ENCODE data around the gene PCMTD2. TPM values are rescaled to one million over a fixed set of nuclear protein-coding genes. Genes with fewer than 3 reads are reported as not detected.

PCMTD2 gene
- total RNA-seq = 53.8 TPM
- 25.0 TPM for polyA plus RNA-seq (ENCODE audit: insufficient read depth, low read depth, low replicate concordance)
- long read RNA-seq, donor 1, transcript PCMTD2-203 (6 exons, 3,843 nt) = major isoform, 25 of 33 reads
- long read RNA-seq, donor 1, partial matches to known transcripts = 5 of 33 reads
- long read RNA-seq, donor 1, other reads (novel, unspliced or antisense) = 0 of 33 reads
- long read RNA-seq, donor 2, transcript PCMTD2-203 (6 exons, 3,843 nt) = major isoform, 15 of 27 reads
- long read RNA-seq, donor 2, partial matches to known transcripts = 11 of 27 reads
- long read RNA-seq, donor 2, other reads (novel, unspliced or antisense) = 0 of 27 reads
- long read RNA-seq, donor 3, transcript PCMTD2-203 (6 exons, 3,843 nt) = major isoform, 25 of 33 reads
- long read RNA-seq, donor 3, partial matches to known transcripts = 6 of 33 reads
- long read RNA-seq, donor 3, other reads (novel, unspliced or antisense) = 0 of 33 reads
- long read RNA-seq, donor 4, transcript PCMTD2-203 (6 exons, 3,843 nt) = major isoform, 13 of 21 reads
- long read RNA-seq, donor 4, partial matches to known transcripts = 7 of 21 reads
- long read RNA-seq, donor 4, other reads (novel, unspliced or antisense) = 0 of 21 reads
- long read RNA-seq, donor 5, partial matches to known transcripts = 0 of 2 reads
- long read RNA-seq, donor 5, other reads (novel, unspliced or antisense) = 0 of 2 reads
- long read RNA-seq, donor 6, transcript PCMTD2-203 (6 exons, 3,843 nt) = major isoform, 22 of 23 reads
- long read RNA-seq, donor 6, partial matches to known transcripts = 0 of 23 reads
- long read RNA-seq, donor 6, other reads (novel, unspliced or antisense) = 0 of 23 reads
- long read RNA-seq, donor 7, transcript PCMTD2-203 (6 exons, 3,843 nt) = major isoform, 44 of 61 reads
- long read RNA-seq, donor 7, partial matches to known transcripts = 8 of 61 reads
- long read RNA-seq, donor 7, other reads (novel, unspliced or antisense) = 7 of 61 reads
- long read RNA-seq, donor 8, transcript PCMTD2-203 (6 exons, 3,843 nt) = major isoform, 31 of 37 reads
- long read RNA-seq, donor 8, partial matches to known transcripts = 6 of 37 reads
- long read RNA-seq, donor 8, other reads (novel, unspliced or antisense) = 0 of 37 reads
- long read RNA-seq, donor 9, transcript PCMTD2-203 (6 exons, 3,843 nt) = major isoform, 11 of 11 reads
- long read RNA-seq, donor 9, partial matches to known transcripts = 0 of 11 reads
- long read RNA-seq, donor 9, other reads (novel, unspliced or antisense) = 0 of 11 reads
- long read RNA-seq, donor 10, transcript PCMTD2-203 (6 exons, 3,843 nt) = major isoform, 15 of 25 reads
- long read RNA-seq, donor 10, partial matches to known transcripts = 9 of 25 reads
- long read RNA-seq, donor 10, other reads (novel, unspliced or antisense) = 0 of 25 reads

DNA sequence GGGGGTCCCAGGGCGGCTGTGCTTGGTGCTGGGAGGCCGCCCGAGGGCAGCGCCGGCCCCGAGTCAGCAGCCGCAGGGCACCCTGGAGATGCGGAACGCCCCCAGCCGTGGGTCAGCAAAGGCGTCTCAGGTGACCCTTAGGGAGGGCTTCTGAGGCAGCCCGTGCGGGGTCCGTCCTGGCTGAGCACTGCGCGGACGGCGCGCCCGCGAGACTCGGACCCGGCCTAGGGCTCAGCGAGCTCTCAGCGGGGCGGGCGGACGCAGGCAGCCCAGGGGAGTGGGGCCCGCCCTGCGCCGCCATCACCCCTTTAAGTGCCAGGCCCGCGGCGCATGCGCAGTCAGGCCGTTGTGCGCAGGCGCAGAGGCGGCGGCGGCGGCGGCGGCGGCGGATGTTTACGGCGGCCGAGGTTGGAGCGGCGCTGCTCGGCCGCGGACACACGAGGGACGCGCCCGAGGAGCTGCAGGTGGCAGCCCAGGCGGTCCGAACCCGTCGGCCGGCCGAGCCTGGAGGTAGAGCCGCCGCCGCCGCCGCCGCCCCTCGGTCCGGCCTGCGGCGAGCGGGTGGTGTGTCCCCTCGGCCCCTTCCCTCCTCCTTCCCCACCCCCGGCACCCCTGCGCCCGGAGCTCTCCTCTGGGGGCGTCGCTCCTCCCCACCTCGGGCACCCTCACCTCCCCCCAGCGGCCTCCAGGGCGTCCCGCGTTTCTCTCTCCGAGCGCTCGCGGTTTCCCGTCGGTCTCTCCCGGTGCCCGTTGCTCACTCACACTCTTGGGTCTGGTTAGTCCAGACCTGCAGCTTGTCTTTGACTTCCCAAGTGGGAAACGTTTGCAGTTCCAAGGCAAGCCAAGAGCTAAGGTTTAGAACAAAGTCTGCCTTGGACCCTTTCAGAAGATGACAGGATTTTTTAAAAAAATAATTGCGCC is at the start of gene PCMTD2:
Gene PCMTD2 (plus strand): TSS at position 388 of the 921 bp plus-strand sequence. CDS start 4,218 bp downstream, outside the sequence.
- peak within 1 kb of the TSS; percentile 57 to 73 (median 69) for H3K9ac ChIP-seq (ENCODE audit: low read length in 3 of 3)
- peaks cover 0 to 23% (median 22%) of the 10 kb centered on the region in 3 donors for H3K4me1 ChIP-seq (ENCODE audit: control insufficient read depth in 2 of 3, insufficient read depth in 2 of 3, low read depth in 1 of 3, low read length in 3 of 3)
- H3K36me3 ChIP-seq (ENCODE audit: control insufficient read depth in 2 of 3, insufficient read depth in 3 of 3, low read length in 3 of 3) = no peaks in the 10 kb centered on the region
- FAIRE-seq (no peak), DNase-seq (peak; percentile 89 to 95 (median 93))
- H3K9me3 ChIP-seq (ENCODE audit: control insufficient read depth in 2 of 3, insufficient read depth in 1 of 3, low read length in 3 of 3) = no peaks in the 10 kb centered on the region
- peak within 1 kb of the TSS; percentile 82 to 88 (median 84) for H3K4me3 ChIP-seq (ENCODE audit: low read length in 3 of 3)
- no peaks in the 10 kb centered on the region for H3K27me3 ChIP-seq (ENCODE audit: control insufficient read depth, insufficient read depth, low read length)
- intact Hi-C loops (cut with DNase I) = no loop called here
- H3K27ac ChIP-seq (ENCODE audit: low read depth in 2 of 2, low read length in 2 of 2) = peak within 1 kb of the TSS; percentile 67 to 91
- no peak for TF ChIP-seq CTCF (IDR thresholded peaks at IDR 0.05; ENCODE audit: borderline replicate concordance, extremely low read depth, insufficient read depth)

DNA sequence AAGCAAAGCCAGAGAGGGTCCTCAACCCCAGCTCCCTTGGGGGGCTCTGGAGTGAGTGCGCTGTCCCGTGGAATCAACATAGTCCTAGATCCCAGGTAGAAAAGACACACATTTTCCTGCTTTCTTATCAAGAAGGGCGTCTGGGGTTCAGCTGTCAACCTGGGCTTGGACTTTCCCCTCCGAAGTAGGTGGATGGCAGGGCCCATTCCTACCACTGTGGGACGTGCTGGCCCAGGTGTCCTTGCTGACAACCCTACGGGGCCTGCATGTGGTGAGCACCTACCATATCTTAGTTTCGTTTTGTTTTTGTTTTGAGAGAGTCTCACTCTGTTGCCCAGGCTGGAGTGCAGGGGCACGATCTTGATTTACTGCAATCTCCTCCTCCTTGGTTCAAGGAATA is 48.9 kb upstream of the PCMTD2 start:
- Histone ChIP-seq H3K27me3 (ENCODE audit: control insufficient read depth, insufficient read depth, low read length) (no peaks in the 10 kb centered on the region), H3K4me3 (ENCODE audit: low read length in 3 of 3) (no peak overlapping the region), H3K4me1 (ENCODE audit: control insufficient read depth in 2 of 3, insufficient read depth in 2 of 3, low read depth in 1 of 3, low read length in 3 of 3) (no peaks in the 10 kb centered on the region), H3K9ac (ENCODE audit: low read length in 3 of 3) (no peak overlapping the region), H3K9me3 (ENCODE audit: control insufficient read depth in 2 of 3, insufficient read depth in 1 of 3, low read length in 3 of 3) (no peaks in the 10 kb centered on the region), H3K27ac (ENCODE audit: low read depth in 2 of 2, low read length in 2 of 2) (no peak overlapping the region), H3K36me3 (ENCODE audit: control insufficient read depth in 2 of 3, insufficient read depth in 3 of 3, low read length in 3 of 3) (no peaks in the 10 kb centered on the region)
- DNase-seq (no peak), FAIRE-seq (no peak)
- intact Hi-C loops (cut with DNase I) = no loop called here
- no peak for TF ChIP-seq CTCF (IDR thresholded peaks at IDR 0.05; ENCODE audit: borderline replicate concordance, extremely low read depth, insufficient read depth)

All from kidney (tissue), 22 donors.